Activated CD4-positive, alpha-beta T cell treated with anti-CD3 and anti-CD28 coated beads, Interleukin-2, amount 50 U/mL, for 16 hours (primary cell): ENCODE data around the gene SRGAP3.

Source experiments
- DNase-seq: peaks from one replicate; pipeline ENCODE4 v3.0.0-alpha.2; 2020

Gene SRGAP3

GRCh38 chr3:9223672-9224071 is 25.8 kb downstream of the SRGAP3 start:
- no peak for DNase-seq

GRCh38 chr3:9222956-9223639 is 26.3 kb downstream of the SRGAP3 start:
- no peak for DNase-seq

GRCh38 chr3:9222049-9222448 is 27.4 kb downstream of the SRGAP3 start:
- DNase-seq: no peak

GRCh38 chr3:9218514-9218846 is 31.0 kb downstream of the SRGAP3 start:
- no peak for DNase-seq

GRCh38 chr3:9217784-9218513 is 31.5 kb downstream of the SRGAP3 start:
- DNase-seq: no peak

GRCh38 chr3:9216736-9217135 is 32.7 kb downstream of the SRGAP3 start:
- DNase-seq: no peak

GRCh38 chr3:9214599-9214998 is 34.8 kb downstream of the SRGAP3 start:
- DNase-seq: no peak

GRCh38 chr3:9214185-9214584 is 35.3 kb downstream of the SRGAP3 start:
- no peak for DNase-seq

- no peak for DNase-seq
Measured at GRCh38 chr3:9213019-9213634, 36.3 kb downstream of the SRGAP3 start.

GRCh38 chr3:9211155-9211950 is 38.1 kb downstream of the SRGAP3 start:
- no peak for DNase-seq

- no peak for DNase-seq
Measured at GRCh38 chr3:9209777-9210176, 39.7 kb downstream of the SRGAP3 start.

- DNase-seq: no peak
Measured at GRCh38 chr3:9208605-9209152, 40.8 kb downstream of the SRGAP3 start.

- DNase-seq: no peak
Measured at GRCh38 chr3:9207116-9207763, 42.2 kb downstream of the SRGAP3 start.

GRCh38 chr3:9206287-9206686 is 43.2 kb downstream of the SRGAP3 start:
- no peak for DNase-seq

- DNase-seq: no peak
Measured at GRCh38 chr3:9205345-9206143, 43.9 kb downstream of the SRGAP3 start.

GRCh38 chr3:9204253-9204992 is 45.0 kb downstream of the SRGAP3 start:
- no peak for DNase-seq

- no peak for DNase-seq
Measured at GRCh38 chr3:9203317-9203716, 46.1 kb downstream of the SRGAP3 start.

GRCh38 chr3:9202546-9202945 is 46.9 kb downstream of the SRGAP3 start:
- no peak for DNase-seq

GRCh38 chr3:9201955-9202354 is 47.5 kb downstream of the SRGAP3 start:
- DNase-seq: no peak

- no peak for DNase-seq
Measured at GRCh38 chr3:9201266-9201665, 48.2 kb downstream of the SRGAP3 start.

GRCh38 chr3:9199775-9200174 is 49.7 kb downstream of the SRGAP3 start:
- DNase-seq: no peak
